Posterior cingulate gyrus (tissue), 11 donors: ENCODE measurements around the gene CCDC102A.
"Not testable (repeated sequence)": the region's sequence is repeated elsewhere in the genome, so short reads cannot be mapped to it uniquely, and the experiment has no call there.

ENCODE experiments used
- DNase-seq, 10 donors: peaks; one replicate each; pipeline versions ENCODE4 v3.0.0 to v3.0.0-alpha.2; 2020 to 2021; ENCODE audit warnings: mixed read lengths in 3 of 10
- intact Hi-C: fragments of 100-400 bp; cut with DNase I; formaldehyde crosslinking; loops from one replicate; pipeline ENCODE4 v1.15.1; 2023

The CCDC102A gene

GRCh38 chr16:57536306-57537193 lies at the start of gene CCDC102A:
Gene CCDC102A (minus strand): TSS chr16:57536571. CDS start chr16:57529177, 7,394 bp downstream.
- intact Hi-C loops, result no loop called here
- peak in 2 of 10 donors; percentile 24 to 29 for DNase-seq

- intact Hi-C loops, result no loop called here
- DNase-seq, result no peak
Observed at GRCh38 chr16:57585051-57585687, 48.8 kb upstream of the CCDC102A start.

GRCh38 chr16:57579361-57579665 lies 42.9 kb upstream of the CCDC102A start:
- DNase-seq, result peak in 1 of 10 donors; percentile 41
- intact Hi-C loops, result loop anchor here (10.0 kb wide), 1 partner anchor 295 kb away; no protein-coding TSS in a partner anchor

GRCh38 chr16:57578521-57579360 lies 42.4 kb upstream of the CCDC102A start:
- intact Hi-C loops, result loop anchor here (10.0 kb wide), 1 partner anchor 296 kb away; no protein-coding TSS in a partner anchor
- peak in 1 of 10 donors; percentile 21 for DNase-seq

- no peak for DNase-seq
- intact Hi-C loops, result loop anchor here (10.0 kb wide), 1 partner anchor 297 kb away; no protein-coding TSS in a partner anchor
Observed at GRCh38 chr16:57577691-57578224, 41.4 kb upstream of the CCDC102A start.

- intact Hi-C loops, result loop anchor here (10.0 kb wide), 1 partner anchor 298 kb away; no protein-coding TSS in a partner anchor
Observed at GRCh38 chr16:57577214-57577613, 40.8 kb upstream of the CCDC102A start.

GRCh38 chr16:57576429-57576870 lies 40.1 kb upstream of the CCDC102A start:
- DNase-seq, result peak; percentile 61 to 96 (median 82)
- intact Hi-C loops, result loop anchor here (10.0 kb wide), 1 partner anchor 298 kb away; no protein-coding TSS in a partner anchor

More at GRCh38 chr16:57577214-57577613, 40.8 kb upstream of the CCDC102A start:
- DNase-seq, result peak in 1 of 10 donors; percentile 5

GRCh38 chr16:57575468-57576277 lies 39.3 kb upstream of the CCDC102A start:
- no peak for DNase-seq
- intact Hi-C loops, result loop anchor here (10.0 kb wide), 1 partner anchor 299 kb away; no protein-coding TSS in a partner anchor

- intact Hi-C loops, result loop anchor here (10.0 kb wide), 1 partner anchor 300 kb away; no protein-coding TSS in a partner anchor
- no peak for DNase-seq
Observed at GRCh38 chr16:57574646-57575467, 38.5 kb upstream of the CCDC102A start.

GRCh38 chr16:57574086-57574485 lies 37.7 kb upstream of the CCDC102A start:
- no peak for DNase-seq
- intact Hi-C loops, result loop anchor here (10.0 kb wide), 1 partner anchor 301 kb away; no protein-coding TSS in a partner anchor

GRCh38 chr16:57572978-57573728 lies 36.8 kb upstream of the CCDC102A start:
- intact Hi-C loops, result loop anchor here (10.0 kb wide), 1 partner anchor 302 kb away; no protein-coding TSS in a partner anchor
- DNase-seq, result peak in 1 of 10 donors; percentile 26

GRCh38 chr16:57571098-57571497 lies 34.7 kb upstream of the CCDC102A start:
- intact Hi-C loops, result loop anchor here (10.0 kb wide), 1 partner anchor 304 kb away; no protein-coding TSS in a partner anchor
- peak in 1 of 10 donors; percentile 46 for DNase-seq

GRCh38 chr16:57570301-57571070 lies 34.1 kb upstream of the CCDC102A start:
- intact Hi-C loops, result loop anchor here (10.0 kb wide), 1 partner anchor 304 kb away; no protein-coding TSS in a partner anchor
- DNase-seq, result peak in 1 of 10 donors; percentile 66

GRCh38 chr16:57569306-57569946 lies 33.1 kb upstream of the CCDC102A start:
- intact Hi-C loops, result no loop called here
- DNase-seq, result no peak

GRCh38 chr16:57568772-57569171 lies 32.4 kb upstream of the CCDC102A start:
- intact Hi-C loops, result not testable (repeated sequence)
- DNase-seq, result peak in 1 of 10 donors; percentile 22

- intact Hi-C loops, result no loop called here
- no peak for DNase-seq
Observed at GRCh38 chr16:57568173-57568678, 31.9 kb upstream of the CCDC102A start.
